HFFc6 (cell line): ENCODE results near the gene CIDEB. TPM values are rescaled to one million over a fixed set of nuclear protein-coding genes. Genes with fewer than 3 reads are reported as not detected.

Experiments
- DNase-seq: peaks from one replicate; pipeline ENCODE4 v3.0.0-alpha.2; 2018
- H3K27ac Mint-ChIP-seq: 2 replicates; pipeline ENCODE4 v1.8.0; 2020; ENCODE audit warnings: mild to moderate bottlenecking, mixed read lengths
- H3K27me3 Mint-ChIP-seq: 2 replicates; pipeline ENCODE4 v1.8.0; 2021; ENCODE audit warnings: mild to moderate bottlenecking, moderate library complexity, mixed read lengths; ENCODE audit not compliant: insufficient read depth
- H3K36me3 Mint-ChIP-seq: 2 replicates; pipeline ENCODE4 v1.8.0; 2021; ENCODE audit warnings: low read depth, mixed read lengths
- H3K4me1 Mint-ChIP-seq: 2 replicates; pipeline ENCODE4 v1.8.0; 2020; ENCODE audit warnings: low read depth, mixed read lengths
- H3K4me3 Mint-ChIP-seq: 2 replicates; pipeline ENCODE4 v1.8.0; 2020; ENCODE audit warnings: mild to moderate bottlenecking, moderate library complexity, mixed read lengths
- H3K9me3 Mint-ChIP-seq: 2 replicates; pipeline ENCODE4 v1.8.0; 2020; ENCODE audit warnings: mild to moderate bottlenecking, mixed read lengths
- CTCF ChIP-seq: fragments of 200-600 bp; sonication (generic); IDR thresholded peaks from 2 replicates; pipeline ENCODE4 v1.5.0; 2021; ENCODE audit warnings: antibody characterized with exemption, mild to moderate bottlenecking
- total RNA-seq, 6 experiments: library from RNA; stranded (reverse); fragmentation: NEBNext Ultra II Directional; extraction: Animal tissue kit (Norgen Biotek cat#: 25700); gene quantifications; 2 replicates in 1 of 6; 3 replicates in 5 of 6; pipeline ENCODE4 v1.2.3, GENCODE V29; 2021

Gene CIDEB
- total RNA-seq, 6 experiments from 2014 or later: 0.17 to 0.40 (median 0.20) TPM; not detected in 1

- no peak for TF ChIP-seq CTCF
- Mint-ChIP-seq H3K27me3 (peaks cover 55% of the 10 kb centered on the region), H3K4me1 (peaks cover 13% of the 10 kb centered on the region), H3K4me3 (no peak overlapping the region), H3K36me3 (no peaks in the 10 kb centered on the region), H3K27ac (no peak overlapping the region), H3K9me3 (no peaks in the 10 kb centered on the region)
- DNase-seq: no peak
Observed at GRCh38 chr14:24337144-24337823, 29.5 kb upstream of the CIDEB start.

- peaks cover 49% of the 10 kb centered on the region for H3K27me3 Mint-ChIP-seq
- H3K27ac Mint-ChIP-seq: no peak overlapping the region
- TF ChIP-seq CTCF: no peak
- peaks cover 18% of the 10 kb centered on the region for H3K4me1 Mint-ChIP-seq
- no peaks in the 10 kb centered on the region for H3K36me3 Mint-ChIP-seq
- no peak for DNase-seq
- no peaks in the 10 kb centered on the region for H3K9me3 Mint-ChIP-seq
- peak overlapping the region; percentile 41; the same call in 1 of the 2 replicates for H3K4me3 Mint-ChIP-seq
Observed at GRCh38 chr14:24335461-24336171, 27.8 kb upstream of the CIDEB start.

GRCh38 chr14:24334431-24335291, 26.9 kb upstream of the CIDEB start, which contains the start of gene ADCY4:
ADCY4 (minus strand) TSS chr14:24335071; CDS start chr14:24334652, 419 bp downstream.
- Mint-ChIP-seq H3K27me3 (peaks cover 45% of the 10 kb centered on the region), H3K4me1 (peaks cover 18% of the 10 kb centered on the region)

GRCh38 chr14:24332268-24332993, 24.7 kb upstream of the CIDEB start:
- Mint-ChIP-seq H3K4me3 (peak overlapping the region; percentile 44; the same call in 1 of the 2 replicates), H3K9me3 (no peaks in the 10 kb centered on the region), H3K27ac (no peak overlapping the region), H3K27me3 (peaks cover 29% of the 10 kb centered on the region), H3K36me3 (no peaks in the 10 kb centered on the region), H3K4me1 (peaks cover 18% of the 10 kb centered on the region)
- TF ChIP-seq CTCF: peak; percentile 81
- peak; percentile 39 for DNase-seq

More at GRCh38 chr14:24334431-24335291, 26.9 kb upstream of the CIDEB start, which contains the start of gene ADCY4:
- Mint-ChIP-seq H3K36me3 (no peaks in the 10 kb centered on the region), H3K27ac (no peak within 1 kb of the TSS), H3K4me3 (peak within 1 kb of the TSS; percentile 87), H3K9me3 (no peaks in the 10 kb centered on the region)
- no peak for TF ChIP-seq CTCF
- no peak for DNase-seq
